NCI-H187 treated with DMSO at 0.1 percent for 48 hours (cell line): ENCODE measurements around the gene GCN1.

Experiments
- DNase-seq: peaks from one replicate; lab custom pipeline; 2025; lab: John Stamatoyannopoulos, UW

Gene GCN1

DNA sequence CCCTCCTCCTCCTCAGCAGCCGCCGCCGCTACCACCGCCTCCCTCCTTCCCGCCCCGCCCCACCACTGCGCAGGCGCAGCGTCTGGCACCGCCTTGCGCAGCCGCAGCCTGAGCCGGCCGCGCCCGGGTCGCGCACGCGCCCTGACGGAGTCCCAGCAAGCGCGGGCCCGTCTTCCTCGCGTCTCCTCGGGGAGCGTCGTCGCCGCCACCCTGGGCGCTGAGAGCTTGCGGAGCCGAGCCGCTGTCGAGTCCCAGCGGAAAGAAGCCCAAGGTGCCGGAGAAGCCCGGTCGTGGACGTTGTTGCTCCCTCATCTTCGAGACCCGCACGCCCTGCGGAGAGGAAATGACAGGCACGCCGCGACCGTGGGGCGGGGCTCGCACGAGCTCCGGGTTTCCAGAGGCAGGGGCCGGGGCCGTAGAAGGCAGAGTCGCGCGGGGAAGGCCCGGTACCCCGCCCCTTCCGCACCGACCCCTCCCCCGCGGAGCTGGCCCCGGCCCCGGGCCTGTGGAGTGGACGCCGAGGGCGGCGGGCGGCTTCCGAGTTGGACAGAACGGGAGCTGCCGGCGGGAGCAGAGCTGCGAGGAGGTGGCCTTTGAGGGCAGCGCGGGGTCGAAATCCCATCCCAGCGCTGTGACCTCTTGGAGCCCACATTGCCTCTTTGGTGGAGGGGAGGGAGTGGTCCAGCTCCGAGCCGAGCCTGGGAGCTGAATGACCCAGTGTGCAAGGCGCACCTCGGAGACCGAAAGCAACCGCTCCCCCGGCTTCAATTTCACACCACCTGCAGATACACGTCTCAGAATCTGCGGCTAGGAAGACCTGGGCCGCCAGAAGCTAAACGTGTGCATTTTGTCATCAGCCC lies 77.5 kb downstream of the GCN1 start:
- DNase-seq = peak; percentile 75

DNA sequence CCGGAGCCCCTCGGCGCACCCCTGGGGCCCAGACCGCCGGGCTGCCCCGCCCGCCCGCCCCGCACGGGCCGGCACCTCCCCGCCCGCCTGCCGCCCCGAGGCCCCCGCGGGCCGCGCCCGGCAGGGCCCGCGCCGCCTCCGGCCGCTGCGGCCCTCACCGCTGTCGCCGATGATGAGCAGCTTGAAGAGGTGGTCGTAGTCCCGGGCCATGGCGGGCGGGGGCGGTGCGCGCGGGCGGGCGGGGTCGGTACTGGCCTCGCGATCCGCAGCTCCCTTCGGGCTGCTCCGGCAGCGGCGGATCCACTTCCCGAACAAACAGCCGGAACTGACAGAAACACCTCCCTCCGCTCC lies 78.1 kb downstream of the GCN1 start, which contains the start of gene RAB35:
Gene RAB35, minus strand, starts transcription at position 313 of the 351 bp plus-strand sequence. Its CDS starts 103 bp downstream, at position 210.
- DNase-seq = no peak

DNA sequence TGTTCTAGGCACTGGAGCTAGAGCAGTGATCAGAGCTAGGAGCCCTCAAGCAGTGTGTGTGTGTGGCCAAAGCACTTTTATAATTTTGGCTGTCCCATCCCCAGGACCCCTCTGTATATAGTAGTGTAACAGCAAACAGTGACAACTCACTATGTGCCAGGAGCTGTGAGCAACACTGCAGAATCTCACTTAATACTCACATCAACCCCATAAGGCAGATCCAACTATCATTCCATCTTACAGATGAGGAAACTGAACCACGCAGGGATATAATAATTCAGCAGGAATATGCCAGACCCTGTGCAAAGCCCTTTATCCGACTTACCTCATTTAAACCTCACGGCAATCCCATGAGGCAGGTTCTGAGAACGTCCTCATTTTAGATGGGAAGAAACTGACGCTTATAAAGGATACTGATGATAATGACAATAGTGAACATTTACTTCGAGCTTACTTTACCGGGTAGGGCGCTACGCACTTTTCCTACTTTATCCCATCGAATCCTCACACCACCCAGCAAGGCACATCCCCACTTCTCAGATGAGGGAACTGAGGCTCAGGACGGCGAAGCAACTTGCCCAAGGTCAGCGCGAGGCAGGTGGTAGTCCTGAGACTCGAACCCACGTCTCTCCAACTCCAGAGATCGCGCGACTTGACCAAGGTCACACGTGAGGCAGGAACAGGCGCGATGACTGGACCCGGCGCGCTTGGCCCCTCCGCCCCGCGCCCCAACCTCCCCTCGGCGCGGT lies 78.6 kb downstream of the GCN1 start:
- no peak for DNase-seq

DNA sequence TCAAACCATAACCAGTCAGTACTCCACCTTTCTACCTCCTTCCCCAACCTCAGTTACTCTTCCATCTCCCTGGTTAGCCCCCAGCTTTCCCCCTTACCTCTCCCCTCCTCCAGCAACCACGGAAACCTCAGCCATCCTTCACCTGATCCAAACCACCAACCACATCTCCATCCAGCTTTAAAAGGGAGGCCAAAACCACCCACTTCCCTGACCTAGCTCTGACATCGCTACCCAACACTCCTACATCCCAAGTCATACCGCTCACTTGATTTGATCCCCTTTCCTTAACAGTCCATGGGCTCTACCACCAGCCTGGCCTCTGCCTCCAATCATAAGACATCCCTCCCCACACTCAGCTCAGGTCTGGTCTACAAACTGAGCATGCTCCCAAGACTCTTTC lies 79.4 kb downstream of the GCN1 start:
- DNase-seq = no peak

DNA sequence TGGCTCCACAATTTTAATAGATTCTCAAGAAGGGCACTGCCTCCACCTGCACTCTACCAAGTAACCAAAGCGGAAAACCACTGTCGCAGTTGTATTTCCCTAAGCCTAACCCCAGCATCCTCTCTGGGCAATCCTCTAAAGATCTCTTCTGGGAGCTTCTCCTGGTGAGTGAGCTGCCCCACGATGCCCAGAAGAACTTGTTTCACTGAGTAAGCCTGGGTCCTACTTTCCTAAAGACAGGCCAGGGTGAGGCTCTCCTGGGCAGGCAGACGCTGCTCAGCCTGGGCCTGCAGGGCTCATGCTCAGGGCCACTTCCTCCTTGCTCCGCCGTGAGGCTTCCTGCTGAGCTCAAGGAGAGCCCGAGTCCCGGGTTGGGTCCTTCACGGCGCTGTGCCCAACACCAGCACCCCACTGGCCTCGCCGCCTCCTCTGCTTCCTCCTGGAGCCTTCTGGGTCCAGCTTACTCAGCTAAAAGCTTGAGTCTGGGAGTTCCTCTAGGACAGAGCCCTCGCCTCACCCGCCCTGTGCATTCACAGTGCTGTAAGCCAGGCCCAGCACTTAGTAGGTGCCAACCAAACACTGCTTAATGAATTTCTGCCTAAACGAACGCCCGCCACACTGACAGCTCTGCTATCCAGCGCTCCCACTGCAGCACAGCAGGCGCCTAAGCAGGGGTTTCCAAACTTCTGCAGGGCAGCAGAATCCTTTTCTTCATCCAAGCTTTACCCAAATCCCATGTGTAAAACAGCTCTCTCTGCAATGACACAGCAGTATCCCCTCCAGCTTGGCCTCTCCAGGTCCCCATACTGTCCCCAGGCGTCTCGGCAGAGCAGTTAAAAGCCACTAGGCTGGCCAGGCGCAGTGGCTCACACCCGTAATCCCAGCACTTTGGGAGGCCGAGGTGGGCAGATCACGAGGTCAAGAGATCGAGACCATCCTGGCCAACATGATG lies 83.7 kb downstream of the GCN1 start:
- DNase-seq = no peak

DNA sequence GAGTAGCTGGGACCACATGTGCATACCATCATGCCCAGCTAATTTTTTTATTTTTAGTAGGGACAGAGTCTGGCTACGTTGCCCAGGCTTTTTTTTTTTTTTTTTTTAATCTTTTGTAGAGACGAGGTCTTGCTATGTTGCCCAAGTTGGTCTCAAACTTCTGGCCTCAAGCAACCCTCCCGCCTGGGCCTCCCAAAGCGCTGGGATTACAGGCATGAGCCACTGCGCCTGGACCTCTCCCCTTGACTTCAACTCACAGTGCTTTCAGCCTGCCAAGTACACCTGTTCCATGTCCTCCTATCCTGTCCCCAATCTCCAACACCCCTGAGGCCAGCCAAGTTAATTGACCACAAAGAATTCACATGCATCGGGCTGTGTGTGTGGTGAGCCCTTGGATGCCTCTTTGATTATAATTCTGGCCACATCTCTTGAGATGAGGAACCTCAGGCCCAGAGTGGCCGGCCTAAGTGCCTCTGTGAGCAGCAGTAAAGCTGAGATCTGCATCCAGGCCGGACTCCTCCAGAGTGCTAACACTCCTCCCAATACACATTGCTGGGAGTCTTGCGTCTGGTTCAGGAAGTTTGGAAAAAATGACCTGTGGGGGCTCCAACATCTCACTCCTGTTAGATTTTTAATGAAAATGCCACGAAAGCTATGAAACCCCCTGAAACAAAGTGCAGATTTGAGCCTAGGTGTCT lies 84.8 kb downstream of the GCN1 start:
- DNase-seq = no peak

DNA sequence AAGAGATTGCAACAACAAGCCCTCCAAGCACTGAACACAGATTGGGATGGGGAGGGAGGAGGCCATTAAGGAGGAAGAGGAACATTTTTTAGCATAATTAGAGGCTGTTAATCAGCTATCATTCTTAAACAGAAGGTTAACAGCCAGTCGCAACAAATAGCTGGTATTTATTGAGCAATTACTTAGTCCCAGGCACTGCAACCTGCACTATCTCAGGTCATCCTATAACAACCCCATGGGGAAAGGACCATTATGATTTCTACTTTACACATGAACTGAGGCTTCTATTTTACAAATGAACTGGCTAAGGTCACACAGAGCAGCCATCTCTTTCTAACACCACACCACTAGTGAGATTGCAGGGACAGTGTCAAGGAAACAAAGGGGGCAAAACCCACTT lies 88.4 kb downstream of the GCN1 start:
- DNase-seq = no peak

DNA sequence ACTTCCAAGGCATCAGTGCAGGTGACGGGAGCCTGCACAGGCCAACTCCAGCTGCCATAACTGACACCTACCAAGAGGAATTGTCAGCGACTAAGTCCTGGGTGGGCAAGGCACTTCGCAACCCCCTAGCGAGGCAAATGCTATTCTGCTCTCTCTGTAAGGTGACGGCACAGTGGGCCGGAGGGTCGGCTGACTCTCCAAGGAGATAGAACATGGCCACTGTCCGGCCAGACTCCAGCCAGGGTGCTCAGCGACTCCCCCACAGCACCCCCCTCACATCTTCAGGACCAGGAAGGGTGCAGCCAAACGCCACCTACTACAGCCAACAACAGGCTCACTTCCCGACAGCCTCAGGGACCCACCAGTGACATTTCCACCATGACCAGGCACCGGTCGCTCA lies 91.1 kb downstream of the GCN1 start:
- DNase-seq = no peak

DNA sequence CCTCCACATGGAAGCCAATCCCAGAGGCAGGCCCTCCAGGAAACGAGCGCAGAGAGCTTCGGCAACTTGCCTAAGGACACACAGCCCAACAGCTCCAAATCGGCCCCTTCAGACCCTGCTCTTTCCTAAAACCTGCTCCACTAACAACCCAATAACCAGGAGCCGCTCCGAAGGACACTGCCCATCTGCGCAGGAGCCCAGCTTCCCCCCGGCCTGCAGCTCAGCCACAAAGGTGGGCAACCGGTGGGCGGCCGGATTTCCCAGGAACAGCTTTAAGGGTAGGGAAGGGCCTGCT lies 91.5 kb downstream of the GCN1 start:
- DNase-seq = no peak

DNA sequence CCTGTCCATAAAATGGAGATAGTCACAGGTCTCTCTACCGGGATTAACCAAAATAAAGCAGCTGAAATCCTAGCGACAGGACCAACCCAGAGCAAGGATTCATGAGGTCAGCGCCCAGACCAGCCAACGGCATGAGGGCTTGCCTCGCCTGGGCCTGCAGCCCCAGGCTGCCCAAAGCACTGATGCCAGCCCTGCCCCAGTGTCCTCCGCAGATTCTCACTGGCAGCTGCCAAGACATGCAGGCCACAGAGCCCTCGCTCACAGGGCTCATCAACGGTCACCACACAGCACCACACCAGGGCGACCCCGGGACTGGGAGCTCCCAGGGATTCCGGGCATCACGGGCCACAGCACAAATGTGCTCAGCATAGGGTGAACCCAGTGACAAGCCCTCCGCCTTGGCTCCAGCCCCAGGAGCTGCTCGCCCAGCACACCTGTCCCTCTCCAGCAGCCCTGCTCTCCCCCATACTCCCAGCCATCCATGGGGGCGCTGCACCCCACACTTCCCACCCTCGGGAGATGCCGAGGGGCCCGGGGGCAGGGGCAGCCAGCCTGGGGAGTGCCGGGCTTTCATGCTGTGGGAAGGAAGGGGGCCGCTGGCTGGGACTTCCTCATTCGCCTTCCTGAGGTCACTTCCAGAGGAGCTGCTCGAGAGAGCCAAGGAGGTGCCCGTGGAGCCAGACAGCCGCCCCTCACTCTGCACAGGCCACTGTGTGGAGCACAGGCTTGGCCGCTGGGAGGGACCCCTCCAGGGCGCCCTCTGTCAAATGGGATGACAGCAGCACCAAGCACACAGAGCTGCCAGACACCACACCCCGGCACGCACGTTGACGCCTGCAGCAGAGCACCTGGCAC lies 92.1 kb downstream of the GCN1 start:
- DNase-seq = no peak

DNA sequence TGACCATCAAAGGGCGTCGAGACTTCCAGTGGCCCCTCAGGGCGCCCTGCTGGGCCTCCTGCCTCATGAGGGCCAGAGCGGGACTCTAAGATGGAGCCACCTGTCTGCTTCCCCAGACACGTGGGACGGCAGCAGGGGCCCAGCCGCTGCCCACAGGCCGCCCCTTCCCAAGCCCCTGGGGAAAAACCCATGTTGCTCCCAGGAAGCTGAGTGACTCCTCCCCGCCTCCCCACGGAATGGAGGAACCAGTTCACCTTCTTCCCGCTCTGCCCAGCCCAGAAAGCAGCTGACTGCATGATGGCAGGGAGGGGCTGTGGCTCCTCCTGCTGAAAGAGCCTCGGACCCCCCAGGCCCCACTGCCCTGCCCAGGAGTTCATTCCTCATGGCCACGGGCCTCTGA lies 92.9 kb downstream of the GCN1 start:
- DNase-seq = no peak

DNA sequence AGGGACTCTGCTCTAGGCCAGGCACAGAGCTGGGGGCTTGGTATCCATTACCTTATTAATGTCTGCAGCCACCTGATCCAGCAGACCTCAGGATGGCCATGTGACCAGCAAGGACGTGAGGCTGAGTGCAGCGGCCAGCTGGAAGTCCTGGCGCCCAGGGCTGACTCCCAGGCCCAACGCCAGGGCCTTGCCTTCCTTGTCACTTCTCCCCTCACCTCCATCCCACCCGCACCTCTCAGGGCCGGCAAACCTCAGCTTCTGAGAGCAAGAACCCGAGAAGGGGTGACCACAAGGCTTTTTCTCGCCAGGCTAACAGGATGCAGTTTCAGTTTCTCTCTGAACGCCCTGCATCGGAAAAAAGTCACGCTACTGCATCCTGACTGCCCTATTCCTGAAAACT lies 93.3 kb downstream of the GCN1 start:
- no peak for DNase-seq

DNA sequence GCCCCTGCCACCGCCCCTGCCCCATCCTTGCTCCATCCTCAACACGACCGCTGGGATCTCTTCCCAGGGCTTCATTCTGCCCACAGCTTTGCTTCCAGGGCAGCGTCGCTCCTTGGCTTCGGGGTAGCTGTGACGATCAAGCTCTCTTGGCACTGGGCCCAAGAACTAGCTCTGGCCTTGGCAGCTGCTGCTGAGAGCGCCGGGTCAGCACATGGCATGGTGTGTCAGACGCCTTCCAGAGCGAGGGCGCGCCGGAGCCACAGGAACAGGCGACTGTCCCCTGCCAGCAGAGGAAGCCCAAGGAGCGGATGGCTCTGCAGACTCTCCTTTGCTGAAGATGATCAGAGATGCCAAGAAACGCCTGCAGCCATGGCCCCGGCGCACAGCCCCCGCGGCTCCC lies 93.9 kb downstream of the GCN1 start:
- DNase-seq = no peak

DNA sequence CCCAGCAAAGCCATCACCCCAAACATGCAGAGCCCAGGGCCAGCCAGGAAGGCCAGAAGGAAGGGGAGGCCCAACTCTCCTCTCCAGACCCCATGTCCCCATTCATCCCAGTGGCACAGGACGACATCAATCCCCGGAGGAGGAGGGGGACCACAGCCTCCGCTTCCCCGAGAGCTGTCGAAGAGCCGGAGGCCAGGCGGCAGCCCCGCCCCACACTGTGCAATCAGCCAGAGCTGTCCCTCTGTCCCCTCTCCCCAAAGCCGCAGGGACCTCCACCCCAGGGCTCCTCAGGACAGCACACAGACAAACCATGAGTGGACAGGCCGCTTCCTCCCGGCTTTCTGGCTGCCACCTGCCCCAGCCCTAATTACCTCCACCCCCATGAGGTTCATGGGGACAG lies 94.8 kb downstream of the GCN1 start:
- DNase-seq = no peak

DNA sequence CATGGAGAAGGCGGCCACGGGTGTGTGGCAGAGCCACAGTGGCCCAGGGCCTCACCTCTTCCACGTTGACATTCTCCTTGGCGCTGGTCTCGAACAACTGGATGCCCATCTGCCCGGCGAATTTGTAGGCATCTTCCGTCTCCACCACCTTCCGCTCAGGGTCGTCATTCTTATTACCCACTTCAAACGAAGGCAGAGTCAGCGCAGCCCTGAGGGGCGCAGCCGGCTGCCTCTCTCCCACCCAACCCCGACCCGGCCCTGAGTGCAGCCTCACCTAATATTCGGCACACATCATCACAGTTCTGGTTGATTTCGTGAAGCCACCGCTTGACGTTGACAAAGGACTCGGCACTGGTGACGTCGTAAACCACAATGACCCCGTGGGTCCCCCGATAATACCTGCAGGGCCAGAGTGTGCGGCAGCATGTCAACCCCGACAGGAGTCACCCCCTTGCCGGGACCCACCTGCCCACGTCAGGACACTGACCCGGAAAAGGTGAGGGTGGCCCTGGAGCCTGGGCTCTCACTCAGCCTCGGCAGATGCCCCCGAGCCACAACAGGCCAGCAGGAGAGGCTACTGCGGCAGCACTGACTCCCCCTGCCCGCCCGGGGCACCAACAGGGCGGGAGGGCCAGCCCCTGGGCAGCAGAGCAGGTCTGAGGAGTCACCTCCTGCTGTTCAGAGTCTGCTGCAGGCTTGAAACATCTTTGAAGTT lies 95.6 kb downstream of the GCN1 start:
- no peak for DNase-seq

DNA sequence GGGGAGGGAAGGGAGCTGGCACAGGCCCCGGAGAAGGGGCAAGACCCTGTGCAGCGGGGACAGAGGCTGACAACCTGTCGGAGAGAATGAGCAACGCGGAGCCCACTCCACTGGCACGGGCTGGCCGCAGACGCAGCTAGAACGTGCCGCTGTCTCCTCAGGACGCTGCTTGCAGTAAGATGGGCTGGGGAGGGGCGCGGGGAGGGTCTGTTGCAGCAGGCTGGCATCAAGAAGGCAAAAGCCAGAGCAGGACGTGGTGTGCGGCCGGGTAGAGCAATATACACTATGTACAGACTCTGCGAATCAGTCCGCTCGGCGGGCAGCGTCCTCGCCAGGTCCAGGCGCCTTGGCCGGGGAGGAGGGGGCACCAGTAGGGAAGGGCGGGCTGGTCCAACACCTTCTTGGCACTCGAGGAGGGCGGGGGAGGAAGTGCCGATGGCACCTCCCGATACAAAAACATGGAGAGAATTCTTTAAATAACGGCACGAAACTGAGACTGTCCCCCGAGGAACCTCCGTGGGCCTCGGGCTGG lies 97.8 kb downstream of the GCN1 start:
- no peak for DNase-seq

DNA sequence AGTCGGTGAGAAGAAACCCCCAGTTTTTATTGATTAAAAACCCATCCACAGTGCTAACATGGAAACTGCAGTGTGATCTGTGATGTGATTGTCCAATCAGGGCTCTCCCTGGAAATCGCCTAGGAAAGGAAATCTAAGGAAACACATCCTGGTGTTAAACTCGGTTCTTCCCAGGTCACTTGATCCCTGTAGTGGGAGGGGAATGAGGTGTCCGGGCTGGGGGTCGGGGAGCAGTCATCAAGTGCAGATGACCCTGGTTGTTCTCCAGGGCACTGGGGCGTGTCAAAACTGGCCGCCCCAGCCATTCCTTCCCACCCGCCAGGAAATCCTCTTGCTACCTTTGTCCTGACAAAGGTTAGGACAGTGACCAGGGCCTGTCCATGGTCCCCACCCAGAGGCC lies 98.8 kb downstream of the GCN1 start:
- no peak for DNase-seq

DNA sequence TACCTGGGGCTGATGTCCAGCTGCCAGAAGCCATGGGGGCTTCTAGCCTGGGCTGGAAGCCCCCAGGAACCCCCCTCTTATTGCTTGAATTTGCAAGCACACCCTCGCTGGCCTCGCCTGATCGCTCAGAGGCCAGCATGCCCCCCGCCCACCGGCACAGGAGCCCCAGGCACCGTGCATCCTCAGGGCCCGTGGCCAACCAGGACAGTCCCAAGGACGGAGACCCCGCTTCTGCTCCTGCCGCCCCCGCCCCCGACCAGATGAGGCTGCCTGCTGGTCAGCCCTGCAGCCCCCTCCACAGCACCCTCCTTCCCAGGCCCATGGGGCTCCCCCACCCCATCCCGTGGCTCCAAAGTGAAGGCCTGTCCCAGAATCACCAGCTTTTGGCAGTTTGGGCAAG lies 99.2 kb downstream of the GCN1 start:
- DNase-seq = no peak

DNA sequence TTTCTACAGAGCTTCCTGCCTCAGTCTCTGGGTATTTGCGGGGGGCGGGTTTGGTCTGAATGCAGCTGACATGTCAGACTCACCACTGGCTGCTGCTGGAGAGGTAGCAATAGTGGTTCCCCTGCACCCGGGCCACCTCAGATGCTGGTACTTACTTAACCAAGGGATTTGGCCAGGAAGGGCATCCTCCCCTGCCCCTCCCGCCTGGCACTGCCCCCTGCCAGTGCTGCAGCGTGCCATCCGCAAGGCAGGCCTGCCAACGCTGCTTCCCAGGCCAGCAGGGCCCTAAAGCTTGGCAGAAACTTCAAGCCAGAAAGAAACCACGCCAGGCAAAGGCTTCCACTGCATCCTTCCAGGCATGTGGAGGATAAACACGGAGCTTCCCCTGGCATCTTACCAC lies 100.0 kb downstream of the GCN1 start:
- DNase-seq = no peak
